ENCODE measurements around the gene UBA1. TPM values are rescaled to one million over a fixed set of nuclear protein-coding genes. Genes with fewer than 3 reads are reported as not detected.
A peak's percentile ranks its signal among the peaks of the same experiment; 100 is the strongest.

Gene UBA1
- total RNA-seq (100 to 1,000 TPM; 115 to 156 TPM), polyA plus RNA-seq (ENCODE audit: insufficient read length in 2 of 2) (100 to 1,000 TPM; 283 to 319 TPM)
- long read RNA-seq, donor 1, transcript UBA1-202 (10 exons, 2,497 nt) = minor isoform, 5 of 147 reads
- long read RNA-seq, donor 1, transcript UBA1-201 (26 exons, 3,559 nt) = major isoform, 15 of 147 reads
- long read RNA-seq, donor 1, partial matches to known transcripts = 125 of 147 reads
- long read RNA-seq, donor 1, other reads (novel, unspliced or antisense) = 0 of 147 reads
- long read RNA-seq, donor 2, partial matches to known transcripts = 29 of 32 reads
- long read RNA-seq, donor 2, other reads (novel, unspliced or antisense) = 0 of 32 reads
- long read RNA-seq, donor 3, transcript UBA1-201 (26 exons, 3,559 nt) = major isoform, 7 of 34 reads
- long read RNA-seq, donor 3, partial matches to known transcripts = 26 of 34 reads
- long read RNA-seq, donor 3, other reads (novel, unspliced or antisense) = 0 of 34 reads
- long read RNA-seq, donor 4, transcript UBA1-201 (26 exons, 3,559 nt) = major isoform, 10 of 87 reads
- long read RNA-seq, donor 4, partial matches to known transcripts = 74 of 87 reads
- long read RNA-seq, donor 4, other reads (novel, unspliced or antisense) = 0 of 87 reads

- H3K9me3 ChIP-seq (ENCODE audit: control insufficient read depth, insufficient read depth, low read length) = no peaks in the 10 kb centered on the region
- peak; percentile 78 to 99 (median 98) for DNase-seq (ENCODE audit: low read depth in 4 of 6, low spot score in 6 of 6)
- H3K4me1 ChIP-seq (ENCODE audit: control insufficient read depth, insufficient read depth, low read length) = peaks cover 55% of the 10 kb centered on the region
- peak within 1 kb of the TSS; percentile 88 for H3K4me3 ChIP-seq (ENCODE audit: low read depth, low read length)
- peak within 1 kb of the TSS; percentile 91 for H3K27ac ChIP-seq (ENCODE audit: low read depth, low read length)
- under 1% methylated on average over 50 of the region's 50 CpGs for WGBS (ENCODE audit: insufficient coverage)
- peaks cover 22% of the 10 kb centered on the region for H3K27me3 ChIP-seq (ENCODE audit: control insufficient read depth, insufficient read depth, low read length)
- H3K36me3 ChIP-seq (ENCODE audit: control insufficient read depth, insufficient read depth, low read length) = peaks cover 16% of the 10 kb centered on the region
Measured at GRCh38 chrX:47193475-47194193, at the start of gene UBA1. Gene UBA1, plus strand, starts transcription at chrX:47193829. Its CDS starts 4,974 bp downstream, at chrX:47198803.

GRCh38 chrX:47143894-47144625, 49.6 kb upstream of the UBA1 start:
- peak overlapping the region; percentile 99 for H3K27ac ChIP-seq (ENCODE audit: low read depth, low read length)
- 31% methylated on average over 37 of the region's 46 CpGs for WGBS (ENCODE audit: insufficient coverage)
- peak overlapping the region; percentile 85 for H3K4me3 ChIP-seq (ENCODE audit: low read depth, low read length)
- peaks cover 17% of the 10 kb centered on the region for H3K27me3 ChIP-seq (ENCODE audit: control insufficient read depth, insufficient read depth, low read length)
- peaks cover 14% of the 10 kb centered on the region for H3K36me3 ChIP-seq (ENCODE audit: control insufficient read depth, insufficient read depth, low read length)
- DNase-seq (ENCODE audit: low read depth in 4 of 6, low spot score in 6 of 6) = peak in 3 of 6 donors; percentile 22 to 74 (median 67)
- H3K9me3 ChIP-seq (ENCODE audit: control insufficient read depth, insufficient read depth, low read length) = no peaks in the 10 kb centered on the region
- peaks cover 15% of the 10 kb centered on the region for H3K4me1 ChIP-seq (ENCODE audit: control insufficient read depth, insufficient read depth, low read length)

GRCh38 chrX:47144626-47145394, 48.8 kb upstream of the UBA1 start, which contains the start of the genes NDUFB11 and RBM10:
Gene NDUFB11, minus strand, starts transcription at chrX:47144702. Its CDS starts 23 bp downstream, at chrX:47144679.
Gene RBM10, plus strand, starts transcription at chrX:47145221. Its CDS starts 2,261 bp downstream, at chrX:47147482.
- Histone ChIP-seq H3K36me3 (ENCODE audit: control insufficient read depth, insufficient read depth, low read length) (peaks cover 14% of the 10 kb centered on the region), H3K27ac (ENCODE audit: low read depth, low read length) (peak within 1 kb of the TSS; percentile 99), H3K4me1 (ENCODE audit: control insufficient read depth, insufficient read depth, low read length) (peaks cover 15% of the 10 kb centered on the region), H3K27me3 (ENCODE audit: control insufficient read depth, insufficient read depth, low read length) (peaks cover 17% of the 10 kb centered on the region), H3K9me3 (ENCODE audit: control insufficient read depth, insufficient read depth, low read length) (no peaks in the 10 kb centered on the region), H3K4me3 (ENCODE audit: low read depth, low read length) (peak within 1 kb of the TSS; percentile 85)
- DNase-seq (ENCODE audit: low read depth in 4 of 6, low spot score in 6 of 6) = peak; percentile 74 to 98 (median 80)
- 24% methylated on average over 44 of the region's 54 CpGs for WGBS (ENCODE audit: insufficient coverage)

- Histone ChIP-seq H3K4me1 (ENCODE audit: control insufficient read depth, insufficient read depth, low read length) (peaks cover 15% of the 10 kb centered on the region), H3K4me3 (ENCODE audit: low read depth, low read length) (peak overlapping the region; percentile 85), H3K27me3 (ENCODE audit: control insufficient read depth, insufficient read depth, low read length) (peaks cover 17% of the 10 kb centered on the region), H3K36me3 (ENCODE audit: control insufficient read depth, insufficient read depth, low read length) (peaks cover 10% of the 10 kb centered on the region), H3K9me3 (ENCODE audit: control insufficient read depth, insufficient read depth, low read length) (no peaks in the 10 kb centered on the region), H3K27ac (ENCODE audit: low read depth, low read length) (peak overlapping the region; percentile 99)
- peak in 1 of 6 donors; percentile 77 for DNase-seq (ENCODE audit: low read depth in 4 of 6, low spot score in 6 of 6)
- WGBS (ENCODE audit: insufficient coverage) = 23% methylated on average over 34 of the region's 39 CpGs
Measured at GRCh38 chrX:47145395-47146120, 48.1 kb upstream of the UBA1 start.

GRCh38 chrX:47146121-47146935, 47.3 kb upstream of the UBA1 start:
- peaks cover 5% of the 10 kb centered on the region for H3K36me3 ChIP-seq (ENCODE audit: control insufficient read depth, insufficient read depth, low read length)
- peak in 2 of 6 donors; percentile 53 to 59 for DNase-seq (ENCODE audit: low read depth in 4 of 6, low spot score in 6 of 6)
- WGBS (ENCODE audit: insufficient coverage) = 21% methylated on average over 7 of the region's 10 CpGs
- peaks cover 17% of the 10 kb centered on the region for H3K27me3 ChIP-seq (ENCODE audit: control insufficient read depth, insufficient read depth, low read length)
- peaks cover 15% of the 10 kb centered on the region for H3K4me1 ChIP-seq (ENCODE audit: control insufficient read depth, insufficient read depth, low read length)
- peak overlapping the region; percentile 85 for H3K4me3 ChIP-seq (ENCODE audit: low read depth, low read length)
- H3K9me3 ChIP-seq (ENCODE audit: control insufficient read depth, insufficient read depth, low read length) = no peaks in the 10 kb centered on the region
- no peak overlapping the region for H3K27ac ChIP-seq (ENCODE audit: low read depth, low read length)

- no peak for DNase-seq (ENCODE audit: low read depth in 4 of 6, low spot score in 6 of 6)
- Histone ChIP-seq H3K27me3 (ENCODE audit: control insufficient read depth, insufficient read depth, low read length) (peaks cover 14% of the 10 kb centered on the region), H3K27ac (ENCODE audit: low read depth, low read length) (no peak overlapping the region), H3K36me3 (ENCODE audit: control insufficient read depth, insufficient read depth, low read length) (no peaks in the 10 kb centered on the region), H3K4me1 (ENCODE audit: control insufficient read depth, insufficient read depth, low read length) (peaks cover 15% of the 10 kb centered on the region), H3K9me3 (ENCODE audit: control insufficient read depth, insufficient read depth, low read length) (no peaks in the 10 kb centered on the region), H3K4me3 (ENCODE audit: low read depth, low read length) (no peak overlapping the region)
- WGBS (ENCODE audit: insufficient coverage) = 66% methylated on average over 11 of the region's 12 CpGs
Measured at GRCh38 chrX:47146936-47147859, 46.4 kb upstream of the UBA1 start.

- peaks cover 14% of the 10 kb centered on the region for H3K27me3 ChIP-seq (ENCODE audit: control insufficient read depth, insufficient read depth, low read length)
- peaks cover 15% of the 10 kb centered on the region for H3K4me1 ChIP-seq (ENCODE audit: control insufficient read depth, insufficient read depth, low read length)
- H3K27ac ChIP-seq (ENCODE audit: low read depth, low read length) = no peak overlapping the region
- DNase-seq (ENCODE audit: low read depth in 4 of 6, low spot score in 6 of 6) = no peak
- H3K4me3 ChIP-seq (ENCODE audit: low read depth, low read length) = no peak overlapping the region
- no peaks in the 10 kb centered on the region for H3K9me3 ChIP-seq (ENCODE audit: control insufficient read depth, insufficient read depth, low read length)
- H3K36me3 ChIP-seq (ENCODE audit: control insufficient read depth, insufficient read depth, low read length) = no peaks in the 10 kb centered on the region
- WGBS (ENCODE audit: insufficient coverage) = 47% methylated on average over 2 of the region's 2 CpGs
Measured at GRCh38 chrX:47148946-47149345, 44.7 kb upstream of the UBA1 start.

Measured in spinal cord (tissue), 10 donors.